Left forelimb (tissue), 1 donor: ENCODE measurements around the gene PDCD1.
"Not testable (repeated sequence)": the region's sequence is repeated elsewhere in the genome, so short reads cannot be mapped to it uniquely, and the experiment has no call there.

Experiments used
- DNase-seq: peaks from one replicate; pipeline ENCODE4 v3.0.0-alpha.2; 2018; ENCODE audit warnings: low spot score

The PDCD1 gene

GRCh38 chr2:241800198-241800903 lies 58.3 kb downstream of the PDCD1 start:
- DNase-seq: not testable (repeated sequence)
